Fibroblast of lung (primary cell): ENCODE measurements around the gene EYA2. TPM values are rescaled to one million over a fixed set of nuclear protein-coding genes. Genes with fewer than 3 reads are reported as not detected.

Source experiments
- DNase-seq, 2 donors: peaks; one replicate each; pipeline versions ENCODE4 v3.0.0 to v3.0.0-alpha.2; 2010; ENCODE audit warnings: low read depth in 2 of 2
- H2AFZ ChIP-seq: 2 replicates; pipeline ENCODE4 v1.5.1; 2012; ENCODE audit warnings: low read length, control low read depth, inconsistent platforms
- H3K27ac ChIP-seq: 2 replicates; pipeline ENCODE4 v1.5.1; 2011; ENCODE audit warnings: low read length, control low read depth; ENCODE audit not compliant: insufficient read depth
- H3K27me3 ChIP-seq: 2 replicates; pipeline ENCODE4 v1.5.1; 2011; ENCODE audit warnings: mild to moderate bottlenecking, low read length; ENCODE audit not compliant: control insufficient read depth, insufficient read depth
- H3K36me3 ChIP-seq: 2 replicates; pipeline ENCODE4 v1.5.1; 2011; ENCODE audit warnings: low read length; ENCODE audit not compliant: control insufficient read depth, insufficient read depth
- H3K4me1 ChIP-seq: 2 replicates; pipeline ENCODE4 v1.5.1; 2011; ENCODE audit warnings: low read length; ENCODE audit not compliant: control insufficient read depth, insufficient read depth; ENCODE audit errors: extremely low read depth
- H3K4me2 ChIP-seq: 2 replicates; pipeline ENCODE4 v1.5.1; 2011; ENCODE audit warnings: low read length, control low read depth; ENCODE audit not compliant: insufficient read depth; ENCODE audit errors: extremely low read depth
- H3K4me3 ChIP-seq, 4 experiments: fragments of 200-600 bp in 1 of 4; sonication (generic) in 1 of 4; replicated peaks in 1 of 4; 2 replicates each; pipeline ENCODE4 v1.5.1; 2011 to 2016; ENCODE audit warnings: low read length in 4 of 4, low read depth in 3 of 4, mild to moderate bottlenecking in 3 of 4, control low read depth in 2 of 4, inconsistent platforms in 1 of 4, mixed read lengths in 1 of 4; ENCODE audit not compliant: insufficient read depth in 1 of 4; ENCODE audit errors: control extremely low read depth in 1 of 4
- H3K79me2 ChIP-seq: 2 replicates; pipeline ENCODE4 v1.5.1; 2012; ENCODE audit warnings: mild to moderate bottlenecking, low read length, inconsistent platforms; ENCODE audit not compliant: control insufficient read depth, insufficient read depth
- H3K9ac ChIP-seq: 2 replicates; pipeline ENCODE4 v1.5.1; 2011; ENCODE audit warnings: mild to moderate bottlenecking, low read length, control low read depth; ENCODE audit not compliant: insufficient read depth
- H3K9me3 ChIP-seq: 2 replicates; pipeline ENCODE4 v1.5.1; 2012; ENCODE audit warnings: low read depth, low read length; ENCODE audit not compliant: control insufficient read depth, insufficient read depth
- H4K20me1 ChIP-seq: 2 replicates; pipeline ENCODE4 v1.5.1; 2011; ENCODE audit warnings: low read length; ENCODE audit not compliant: control insufficient read depth, insufficient read depth; ENCODE audit errors: extremely low read depth
- EZH2 ChIP-seq: IDR thresholded peaks from 2 replicates; pipeline ENCODE4 v1.5.1; 2012; ENCODE audit warnings: low read length, control low read depth, mild to moderate bottlenecking; ENCODE audit errors: missing control alignments
- polyA plus RNA-seq, 2 donors: library from polyadenylated mRNA; depleted of rRNA in 1 of 2; stranded (reverse) in 1 of 2; unstranded in 1 of 2; fragments of >200 nt; gene quantifications; 2 replicates each; pipeline ENCODE4 v1.2.1, GENCODE V29; 2011 to 2012; ENCODE audit warnings: missing spikeins in 1 of 2
- total RNA-seq: library from RNA; depleted of rRNA; stranded (reverse); fragments of >200 nt; gene quantifications from 2 replicates; pipeline ENCODE4 v1.2.1, GENCODE V29; 2014
- TF ChIP-seq, protein P1 (sequence below), 2 donors: IDR thresholded peaks in 1 of 2; conservative IDR thresholded peaks in 1 of 2; 1 replicate in 1 of 2; 2 replicates in 1 of 2; pipeline ENCODE4 v1.5.1; 2011 to 2012; ENCODE audit warnings: low read length in 2 of 2, control low read depth in 1 of 2, inconsistent platforms in 1 of 2, low read depth in 1 of 2, mild to moderate bottlenecking in 1 of 2

The EYA2 gene
- total and polyA plus RNA-seq, 2 donors (not counting 1 experiment from before 2014, with no cell fraction given) = 0.37 to 1.7 TPM

DNA sequence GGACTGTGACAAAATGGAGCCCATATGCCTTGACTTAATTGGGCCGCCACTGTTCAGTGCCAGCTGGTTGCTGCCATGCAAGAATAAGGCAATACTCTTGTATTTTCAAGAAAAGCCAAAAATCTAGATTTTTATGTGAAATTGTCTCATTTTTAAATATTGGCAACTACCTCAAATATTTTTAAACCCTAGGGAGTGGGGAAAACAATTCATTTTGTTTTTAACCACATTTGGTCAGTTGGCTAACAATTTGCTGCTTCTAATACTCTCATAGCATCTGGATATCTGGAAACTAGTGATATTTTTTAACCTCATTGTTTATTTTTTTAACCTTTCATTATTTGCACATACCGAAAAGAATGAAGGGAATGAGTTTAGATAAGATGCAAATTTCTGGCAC, 91.0 kb downstream of the EYA2 start:
- no peaks in the 10 kb centered on the region for H4K20me1 ChIP-seq
- DNase-seq = no peak
- TF ChIP-seq, protein P1, sequence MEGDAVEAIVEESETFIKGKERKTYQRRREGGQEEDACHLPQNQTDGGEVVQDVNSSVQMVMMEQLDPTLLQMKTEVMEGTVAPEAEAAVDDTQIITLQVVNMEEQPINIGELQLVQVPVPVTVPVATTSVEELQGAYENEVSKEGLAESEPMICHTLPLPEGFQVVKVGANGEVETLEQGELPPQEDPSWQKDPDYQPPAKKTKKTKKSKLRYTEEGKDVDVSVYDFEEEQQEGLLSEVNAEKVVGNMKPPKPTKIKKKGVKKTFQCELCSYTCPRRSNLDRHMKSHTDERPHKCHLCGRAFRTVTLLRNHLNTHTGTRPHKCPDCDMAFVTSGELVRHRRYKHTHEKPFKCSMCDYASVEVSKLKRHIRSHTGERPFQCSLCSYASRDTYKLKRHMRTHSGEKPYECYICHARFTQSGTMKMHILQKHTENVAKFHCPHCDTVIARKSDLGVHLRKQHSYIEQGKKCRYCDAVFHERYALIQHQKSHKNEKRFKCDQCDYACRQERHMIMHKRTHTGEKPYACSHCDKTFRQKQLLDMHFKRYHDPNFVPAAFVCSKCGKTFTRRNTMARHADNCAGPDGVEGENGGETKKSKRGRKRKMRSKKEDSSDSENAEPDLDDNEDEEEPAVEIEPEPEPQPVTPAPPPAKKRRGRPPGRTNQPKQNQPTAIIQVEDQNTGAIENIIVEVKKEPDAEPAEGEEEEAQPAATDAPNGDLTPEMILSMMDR (conservative IDR thresholded peaks at IDR 0.05 in 1 of 2, IDR thresholded peaks at IDR 0.05 in 1 of 2; ENCODE audit: low read depth in 1 of 2, low read length in 2 of 2) = no peak
- TF ChIP-seq EZH2 = no peak
- no peaks in the 10 kb centered on the region for H3K79me2 ChIP-seq
- no peaks in the 10 kb centered on the region for H3K9me3 ChIP-seq
- no peaks in the 10 kb centered on the region for H3K4me1 ChIP-seq
- no peak overlapping the region for H3K4me2 ChIP-seq
- no peak overlapping the region for H2AFZ ChIP-seq
- no peaks in the 10 kb centered on the region for H3K27me3 ChIP-seq
- no peak overlapping the region for H3K4me3 ChIP-seq
- no peak overlapping the region for H3K9ac ChIP-seq
- H3K36me3 ChIP-seq = no peaks in the 10 kb centered on the region
- no peak overlapping the region for H3K27ac ChIP-seq

DNA sequence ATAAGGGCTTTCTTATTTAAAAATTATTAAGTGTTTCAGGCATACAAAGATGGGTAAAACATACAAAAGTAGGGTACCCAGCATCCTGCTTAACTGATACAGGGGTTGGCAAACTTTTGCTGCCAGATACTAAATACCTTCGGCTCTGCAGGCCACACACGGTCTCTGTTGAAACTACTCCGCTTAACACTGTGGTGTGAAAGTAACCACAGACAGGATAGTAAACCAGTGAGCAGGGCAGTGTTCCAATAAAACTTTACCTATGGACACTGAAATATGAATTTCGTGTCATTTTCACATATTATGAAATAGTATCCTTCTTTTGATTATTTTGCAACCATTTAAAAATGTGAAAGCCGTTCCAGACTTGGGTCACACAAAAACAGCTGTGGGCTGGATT, 92.4 kb downstream of the EYA2 start:
- Histone ChIP-seq H3K4me1 (no peaks in the 10 kb centered on the region), H3K4me2 (no peak overlapping the region), H2AFZ (no peak overlapping the region), H3K27ac (no peak overlapping the region), H3K4me3 (no peak overlapping the region), H3K36me3 (no peaks in the 10 kb centered on the region), H4K20me1 (no peaks in the 10 kb centered on the region), H3K9me3 (no peaks in the 10 kb centered on the region), H3K79me2 (no peaks in the 10 kb centered on the region), H3K27me3 (no peaks in the 10 kb centered on the region), H3K9ac (no peak overlapping the region)
- TF ChIP-seq, protein P1 (conservative IDR thresholded peaks at IDR 0.05 in 1 of 2, IDR thresholded peaks at IDR 0.05 in 1 of 2; ENCODE audit: low read depth in 1 of 2, low read length in 2 of 2) = no peak
- no peak for TF ChIP-seq EZH2
- no peak for DNase-seq

DNA sequence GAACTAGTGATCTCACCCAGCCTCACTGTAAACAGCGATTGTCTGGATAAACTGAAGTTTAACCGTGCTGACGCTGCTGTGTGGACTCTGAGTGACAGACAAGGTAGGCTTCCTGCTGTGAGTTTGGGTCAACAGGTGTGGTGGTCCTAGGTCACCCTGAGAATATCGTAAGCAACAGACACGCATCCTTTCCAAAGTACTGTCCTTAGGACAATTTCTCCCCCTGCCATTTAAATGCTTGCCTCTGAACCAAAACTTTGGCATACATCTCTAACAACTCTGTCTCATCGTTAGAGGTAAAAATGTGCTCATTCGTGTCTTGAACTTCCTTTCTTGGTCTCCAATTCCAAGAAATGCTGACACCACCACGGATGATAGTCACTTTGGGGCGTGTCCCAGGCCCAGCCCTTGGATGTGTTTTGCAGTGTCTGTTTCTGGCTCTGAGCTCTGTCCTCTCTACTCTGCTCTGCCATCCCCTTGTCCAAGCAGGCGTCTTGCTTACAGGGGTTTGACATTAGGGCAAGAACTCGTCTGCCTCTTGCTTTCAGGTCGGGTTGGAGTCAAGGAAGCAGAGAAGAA, 95.5 kb downstream of the EYA2 start:
- Histone ChIP-seq H3K36me3 (no peaks in the 10 kb centered on the region), H3K9ac (no peak overlapping the region), H3K4me2 (no peak overlapping the region), H3K27me3 (no peaks in the 10 kb centered on the region), H2AFZ (no peak overlapping the region), H3K9me3 (no peaks in the 10 kb centered on the region), H3K4me1 (no peaks in the 10 kb centered on the region), H3K4me3 (no peak overlapping the region), H4K20me1 (no peaks in the 10 kb centered on the region), H3K79me2 (no peaks in the 10 kb centered on the region), H3K27ac (no peak overlapping the region)
- TF ChIP-seq, protein P1 (conservative IDR thresholded peaks at IDR 0.05 in 1 of 2, IDR thresholded peaks at IDR 0.05 in 1 of 2; ENCODE audit: low read depth in 1 of 2, low read length in 2 of 2) = no peak
- no peak for TF ChIP-seq EZH2
- DNase-seq = no peak
